NCI-H446 (cell line): ENCODE results near the gene SHTN1.

ENCODE experiments used
- DNase-seq, 2 experiments: peaks; one replicate each; lab custom pipeline; 2025; lab: John Stamatoyannopoulos, UW

SHTN1 gene

GRCh38 chr10:116835658-116836057 lies 169.3 kb downstream of the SHTN1 start:
- no peak for DNase-seq

GRCh38 chr10:116833986-116834985 lies 170.7 kb downstream of the SHTN1 start:
- no peak for DNase-seq

- DNase-seq = no peak
These were observed 173.2 kb downstream of the SHTN1 start for GRCh38 chr10:116831790-116832189.
